Measurements from ENCODE around the gene EPS8. TPM values are rescaled to one million over a fixed set of nuclear protein-coding genes. Genes with fewer than 3 reads are reported as not detected.

The EPS8 gene
- total RNA-seq, 1 donor from 2014 or later: 58.2 TPM

GRCh38 chr12:15636060-15636890 lies 152.9 kb downstream of the EPS8 start:
- Histone ChIP-seq H3K4me1 (no peaks in the 10 kb centered on the region), H3K36me3 (peaks cover 11% of the 10 kb centered on the region), H3K4me3 (no peak overlapping the region), H3K27me3 (no peaks in the 10 kb centered on the region), H3K27ac (no peak overlapping the region), H3K9me3 (no peaks in the 10 kb centered on the region)
- intact Hi-C loops (cut with DNase I): no loop called here
- no peak for TF ChIP-seq CTCF (IDR thresholded peaks at IDR 0.05)
- no peak for ATAC-seq
- DNase-seq: no peak

- Histone ChIP-seq H3K4me3 (no peak overlapping the region), H3K4me1 (peaks cover 8% of the 10 kb centered on the region), H3K36me3 (peaks cover 5% of the 10 kb centered on the region), H3K27me3 (no peaks in the 10 kb centered on the region), H3K27ac (no peak overlapping the region), H3K9me3 (no peaks in the 10 kb centered on the region)
- intact Hi-C loops (cut with DNase I): no loop called here
- no peak for TF ChIP-seq CTCF (IDR thresholded peaks at IDR 0.05)
- ATAC-seq (no peak), DNase-seq (no peak)
These were observed 155.0 kb downstream of the EPS8 start for GRCh38 chr12:15634010-15634683.

GRCh38 chr12:15633201-15633600 lies 156.0 kb downstream of the EPS8 start:
- Histone ChIP-seq H3K4me3 (no peak overlapping the region), H3K27me3 (no peaks in the 10 kb centered on the region), H3K36me3 (peaks cover 5% of the 10 kb centered on the region), H3K4me1 (peaks cover 11% of the 10 kb centered on the region), H3K9me3 (no peaks in the 10 kb centered on the region), H3K27ac (no peak overlapping the region)
- no peak for DNase-seq
- no peak for TF ChIP-seq CTCF (IDR thresholded peaks at IDR 0.05)
- ATAC-seq: no peak
- intact Hi-C loops (cut with DNase I): no loop called here

GRCh38 chr12:15632708-15633107 lies 156.5 kb downstream of the EPS8 start:
- H3K27ac ChIP-seq: no peak overlapping the region

More at GRCh38 chr12:15632708-15633107, 156.5 kb downstream of the EPS8 start:
- Histone ChIP-seq H3K36me3 (peaks cover 5% of the 10 kb centered on the region), H3K4me1 (peaks cover 16% of the 10 kb centered on the region), H3K9me3 (no peaks in the 10 kb centered on the region), H3K4me3 (no peak overlapping the region), H3K27me3 (no peaks in the 10 kb centered on the region)
- no peak for TF ChIP-seq CTCF (IDR thresholded peaks at IDR 0.05)
- ATAC-seq (no peak), DNase-seq (no peak)
- intact Hi-C loops (cut with DNase I): no loop called here
